GM18858 (cell line): Measurements from ENCODE around the gene ZNF75A.

Experiments used
- ATAC-seq: cut with Tn5 transposase; IDR thresholded peaks from one replicate; pipeline ENCODE4 v1.9.1; 2021; ENCODE audit not compliant: unreplicated experiment

Gene ZNF75A

GRCh38 chr16:3285131-3285530 is 20.2 kb upstream of the ZNF75A start:
- no peak for ATAC-seq

GRCh38 chr16:3289998-3290673 is 15.2 kb upstream of the ZNF75A start:
- no peak for ATAC-seq

- no peak for ATAC-seq
Observed at GRCh38 chr16:3292604-3293003, 12.7 kb upstream of the ZNF75A start.

- ATAC-seq, result no peak
Observed at GRCh38 chr16:3295209-3295608, 10.1 kb upstream of the ZNF75A start.

GRCh38 chr16:3295783-3296182 is 9.5 kb upstream of the ZNF75A start:
- no peak for ATAC-seq

GRCh38 chr16:3304370-3304769 is 927 bp upstream of the ZNF75A start:
- ATAC-seq, result no peak

- no peak for ATAC-seq
Observed at GRCh38 chr16:3306078-3306477, 781 bp downstream of the ZNF75A start.

- no peak for ATAC-seq
Observed at GRCh38 chr16:3311496-3311895, 6.2 kb downstream of the ZNF75A start.

- ATAC-seq, result no peak
Observed at GRCh38 chr16:3317315-3317999, 12.2 kb downstream of the ZNF75A start.

GRCh38 chr16:3321816-3322215 is 16.5 kb downstream of the ZNF75A start:
- no peak for ATAC-seq

GRCh38 chr16:3327514-3327913 is 22.2 kb downstream of the ZNF75A start:
- ATAC-seq, result no peak

- ATAC-seq, result no peak
Observed at GRCh38 chr16:3328104-3328503, 22.8 kb downstream of the ZNF75A start.

- ATAC-seq, result no peak
Observed at GRCh38 chr16:3328643-3329042, 23.3 kb downstream of the ZNF75A start.

GRCh38 chr16:3346041-3346440 is 40.7 kb downstream of the ZNF75A start:
- no peak for ATAC-seq

GRCh38 chr16:3347586-3347985 is 42.3 kb downstream of the ZNF75A start:
- no peak for ATAC-seq

- ATAC-seq, result no peak
Observed at GRCh38 chr16:3348547-3349167, 43.4 kb downstream of the ZNF75A start.

- ATAC-seq, result no peak
Observed at GRCh38 chr16:3349175-3349574, 43.9 kb downstream of the ZNF75A start.

GRCh38 chr16:3355589-3355988 is 50.3 kb downstream of the ZNF75A start, which contains the start of gene OR2C1:
TSS of gene OR2C1 (plus strand) at chr16:3355889. CDS start at chr16:3355941, 52 bp downstream.
- ATAC-seq, result no peak

GRCh38 chr16:3356118-3356517 is 50.8 kb downstream of the ZNF75A start:
- no peak for ATAC-seq

GRCh38 chr16:3358871-3359270 is 53.6 kb downstream of the ZNF75A start:
- ATAC-seq, result no peak

- ATAC-seq, result no peak
Observed at GRCh38 chr16:3362931-3363330, 57.6 kb downstream of the ZNF75A start.

GRCh38 chr16:3363793-3364192 is 58.5 kb downstream of the ZNF75A start:
- ATAC-seq, result no peak
